ENCODE measurements around the gene WWC1.

The WWC1 gene

GRCh38 chr5:168347368-168348083 lies 56.1 kb downstream of the WWC1 start:
- DNase-seq (ENCODE audit: extremely low spot score), result no peak
- TF ChIP-seq CTCF (IDR thresholded peaks at IDR 0.05; ENCODE audit: control extremely low read depth, extremely low read depth, low read depth, missing control alignments), result no peak
- CTCF ChIA-PET, result interaction anchor here (1.3 to 1.6 kb wide), 2 partner anchors 12 to 23 kb away, joined by 3 to 4 read pairs; no protein-coding TSS in a partner anchor
- POLR2A ChIA-PET, result no interaction called here

DNA sequence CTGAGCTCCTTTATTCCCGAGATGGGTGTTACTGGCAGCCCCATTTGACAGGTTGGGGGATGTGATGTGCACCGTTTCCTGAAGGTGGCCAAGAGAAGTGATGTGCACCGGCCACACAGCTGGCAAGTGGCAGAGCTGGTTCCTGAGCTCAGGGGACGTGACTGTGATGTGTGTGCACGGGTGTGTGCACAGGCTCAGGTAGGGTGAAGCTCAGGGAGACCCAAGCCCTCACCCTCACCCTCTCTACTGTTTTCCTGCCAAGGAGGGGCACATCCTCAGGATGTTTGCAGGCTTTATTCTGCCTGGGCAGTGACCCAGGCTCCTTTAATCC lies 56.6 kb downstream of the WWC1 start:
- ChIA-PET POLR2A (no interaction called here), CTCF (interaction anchor here (1.3 to 1.6 kb wide), 2 partner anchors 11 to 23 kb away, joined by 3 to 4 read pairs; no protein-coding TSS in a partner anchor)
- DNase-seq (ENCODE audit: extremely low spot score), result no peak
- TF ChIP-seq CTCF (IDR thresholded peaks at IDR 0.05; ENCODE audit: control extremely low read depth, extremely low read depth, low read depth, missing control alignments), result no peak

GRCh38 chr5:168350315-168350714 lies 58.9 kb downstream of the WWC1 start:
- ChIA-PET CTCF (no interaction called here), POLR2A (no interaction called here)
- no peak for TF ChIP-seq CTCF (IDR thresholded peaks at IDR 0.05; ENCODE audit: control extremely low read depth, extremely low read depth, low read depth, missing control alignments)
- DNase-seq (ENCODE audit: extremely low spot score), result no peak

- no peak for TF ChIP-seq CTCF (IDR thresholded peaks at IDR 0.05; ENCODE audit: control extremely low read depth, extremely low read depth, low read depth, missing control alignments)
- CTCF ChIA-PET, result no interaction called here
- DNase-seq (ENCODE audit: extremely low spot score), result no peak
- POLR2A ChIA-PET, result no interaction called here
Measured at GRCh38 chr5:168353216-168353957, 61.9 kb downstream of the WWC1 start.

GRCh38 chr5:168354397-168354796 lies 63.0 kb downstream of the WWC1 start:
- DNase-seq (ENCODE audit: extremely low spot score), result no peak
- no peak for TF ChIP-seq CTCF (IDR thresholded peaks at IDR 0.05; ENCODE audit: control extremely low read depth, extremely low read depth, low read depth, missing control alignments)
- POLR2A ChIA-PET, result no interaction called here
- CTCF ChIA-PET, result no interaction called here

DNA sequence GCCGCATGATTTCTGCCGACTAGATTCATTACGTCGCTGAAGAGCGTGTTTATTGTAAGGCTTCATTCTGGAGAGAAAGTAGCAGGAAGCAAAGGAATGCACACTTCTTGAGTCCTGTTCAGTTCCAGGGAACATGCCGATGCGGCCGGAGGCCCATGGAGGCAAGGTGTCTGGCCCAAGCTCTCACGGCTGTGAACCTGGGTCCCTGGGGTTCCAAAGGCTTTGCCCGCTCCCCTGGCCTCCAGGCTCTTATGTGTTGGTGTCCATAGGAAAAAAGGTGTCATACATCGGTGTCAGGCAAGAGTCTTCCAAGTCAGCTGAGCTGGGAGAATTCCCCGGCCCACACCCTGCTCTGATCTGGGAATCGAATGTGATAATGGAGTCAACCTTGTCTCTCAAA lies 64.7 kb downstream of the WWC1 start:
- TF ChIP-seq CTCF (IDR thresholded peaks at IDR 0.05; ENCODE audit: control extremely low read depth, extremely low read depth, low read depth, missing control alignments), result no peak
- ChIA-PET POLR2A (no interaction called here), CTCF (interaction anchor here (1.0 kb wide), 1 partner anchor 13 kb away, joined by 4 read pairs; no protein-coding TSS in a partner anchor)
- no peak for DNase-seq (ENCODE audit: extremely low spot score)

Measured in GM10248 (cell line).